Smooth muscle cell (in vitro differentiated cells): ENCODE data around the gene USP46. TPM values are rescaled to one million over a fixed set of nuclear protein-coding genes. Genes with fewer than 3 reads are reported as not detected.

Source experiments
- DNase-seq: peaks from one replicate; lab custom pipeline; 2025; ENCODE audit not compliant: unreplicated experiment; lab: John Stamatoyannopoulos, UW
- H2AFZ ChIP-seq: fragments of 200-600 bp; sonication (generic); 2 replicates; pipeline ENCODE4 v1.6.0; 2016; ENCODE audit warnings: antibody characterized with exemption, low read depth, mild to moderate bottlenecking
- H3F3A ChIP-seq: fragments of 200-600 bp; sonication (generic); 2 replicates; pipeline ENCODE4 v1.6.0; 2017; ENCODE audit warnings: antibody characterized with exemption, low read depth
- H3K27ac ChIP-seq: fragments of 200-600 bp; sonication (generic); 2 replicates; pipeline ENCODE4 v1.5.1; 2016; ENCODE audit warnings: low read depth, mild to moderate bottlenecking
- H3K27me3 ChIP-seq: fragments of 200-600 bp; sonication (generic); 2 replicates; pipeline ENCODE4 v1.6.1; 2016; ENCODE audit warnings: low read depth, mild to moderate bottlenecking
- H3K36me3 ChIP-seq: fragments of 200-600 bp; sonication (generic); 2 replicates; pipeline ENCODE4 v1.5.1; 2016; ENCODE audit warnings: low read depth
- H3K4me1 ChIP-seq: fragments of 200-600 bp; sonication (generic); 2 replicates; pipeline ENCODE4 v1.5.1; 2016; ENCODE audit warnings: low read depth
- H3K4me2 ChIP-seq: fragments of 200-600 bp; sonication (generic); 2 replicates; pipeline ENCODE4 v1.6.0; 2016; ENCODE audit warnings: mild to moderate bottlenecking
- H3K4me3 ChIP-seq: fragments of 200-600 bp; sonication (generic); 2 replicates; pipeline ENCODE4 v1.5.1; 2016; ENCODE audit warnings: mild to moderate bottlenecking
- H3K79me2 ChIP-seq: fragments of 200-600 bp; sonication (generic); 2 replicates; pipeline ENCODE4 v1.6.0; 2016; ENCODE audit warnings: low read depth, mild to moderate bottlenecking
- H3K9ac ChIP-seq: fragments of 200-600 bp; sonication (generic); 2 replicates; pipeline ENCODE4 v1.6.0; 2016; ENCODE audit warnings: low read depth
- H3K9me3 ChIP-seq: fragments of 200-600 bp; sonication (generic); replicated peaks from 2 replicates; pipeline ENCODE4 v1.5.1; 2016; ENCODE audit warnings: low read depth
- H4K20me1 ChIP-seq: fragments of 200-600 bp; sonication (generic); 2 replicates; pipeline ENCODE4 v1.6.0; 2016; ENCODE audit warnings: low read depth
- CTCF ChIP-seq: fragments of 200-600 bp; sonication (generic); IDR thresholded peaks from 2 replicates; pipeline ENCODE4 v1.5.1; 2017; ENCODE audit warnings: borderline replicate concordance, mild to moderate bottlenecking, antibody characterized with exemption; ENCODE audit not compliant: insufficient read depth, poor library complexity, severe bottlenecking
- WGBS: methylation state at CpG from one replicate; pipeline ENCODE4 v1.1.7; 2016; ENCODE audit warnings: low lambda C conversion rate; 5-methylcytosine and 5-hydroxymethylcytosine counted together
- polyA plus RNA-seq: library from polyadenylated mRNA; unstranded; fragments of >200 nt; fragmentation: Nextera tagmentation; extraction: Ambion mirVana; gene quantifications from 2 replicates; pipeline ENCODE4 v1.2.1, GENCODE V29; 2016
- total RNA-seq: library from RNA; depleted of rRNA; stranded (reverse); fragments of >200 nt; gene quantifications from 2 replicates; pipeline ENCODE4 v1.2.3, GENCODE V29; 2014

USP46 gene
- total and polyA plus RNA-seq, 2 experiments from 2014 or later: 17.2 to 30.4 TPM

DNA sequence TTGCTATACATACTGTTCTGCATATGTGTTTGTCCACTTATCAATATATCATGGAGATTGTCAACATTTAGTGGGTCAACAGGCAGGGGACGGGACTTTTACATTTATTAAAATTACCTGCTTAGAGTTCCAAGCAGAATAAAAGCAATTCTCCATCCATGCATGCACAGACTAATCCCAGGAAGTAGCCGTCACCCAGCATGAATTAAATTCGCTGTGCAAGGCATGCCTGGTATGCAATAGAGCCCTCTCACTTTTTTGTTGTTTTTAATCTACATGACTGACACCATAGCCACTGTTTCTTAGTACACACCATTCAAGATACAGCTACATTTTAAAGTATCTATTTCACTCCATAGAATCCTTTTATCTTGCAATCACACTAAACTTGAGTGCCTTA is 108.9 kb downstream of the USP46 start:
- Histone ChIP-seq H3K4me3 (no peak overlapping the region), H2AFZ (no peak overlapping the region), H3F3A (no peaks in the 10 kb centered on the region), H3K9ac (no peak overlapping the region), H3K79me2 (no peaks in the 10 kb centered on the region), H3K27me3 (no peaks in the 10 kb centered on the region), H3K4me2 (no peak overlapping the region), H3K36me3 (no peaks in the 10 kb centered on the region), H4K20me1 (no peaks in the 10 kb centered on the region), H3K9me3 (no peaks in the 10 kb centered on the region), H3K4me1 (peaks cover 8% of the 10 kb centered on the region), H3K27ac (no peak overlapping the region)
- no peak for TF ChIP-seq CTCF
- DNase-seq: no peak
- WGBS: 57% methylated on average over 3 of the region's 3 CpGs

- no peaks in the 10 kb centered on the region for H4K20me1 ChIP-seq
- no peak overlapping the region for H3K4me2 ChIP-seq
- no peak overlapping the region for H2AFZ ChIP-seq
- no peaks in the 10 kb centered on the region for H3K27me3 ChIP-seq
- no peaks in the 10 kb centered on the region for H3F3A ChIP-seq
- H3K9me3 ChIP-seq: no peaks in the 10 kb centered on the region
- TF ChIP-seq CTCF: no peak
- H3K4me1 ChIP-seq: no peaks in the 10 kb centered on the region
- no peak overlapping the region for H3K27ac ChIP-seq
- no peaks in the 10 kb centered on the region for H3K36me3 ChIP-seq
- no peaks in the 10 kb centered on the region for H3K79me2 ChIP-seq
- H3K9ac ChIP-seq: no peak overlapping the region
- no peak for DNase-seq
- WGBS: 79% methylated on average over 8 of the region's 8 CpGs
- H3K4me3 ChIP-seq: no peak overlapping the region
Observed at GRCh38 chr4:52548818-52549570, 110.1 kb downstream of the USP46 start.

DNA sequence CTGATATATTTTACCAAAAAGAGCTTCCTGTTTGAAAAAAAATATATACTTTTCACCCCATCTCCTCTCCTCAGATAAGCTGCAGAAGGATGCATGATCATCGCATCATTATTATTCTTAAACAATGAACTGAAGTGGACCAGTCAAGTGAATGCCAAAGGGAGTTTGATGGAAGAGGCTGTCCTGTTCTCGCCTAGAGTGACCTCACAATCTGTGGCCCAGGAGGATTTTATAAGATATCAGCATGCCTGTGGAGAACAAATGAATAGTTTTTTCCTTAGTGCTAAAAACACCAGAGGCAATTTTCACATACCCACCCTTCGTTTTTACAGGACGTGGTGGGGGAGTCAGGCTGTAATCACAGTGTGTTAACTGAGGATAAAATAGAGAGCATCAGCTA is 112.7 kb downstream of the USP46 start:
- Histone ChIP-seq H3K4me1 (no peaks in the 10 kb centered on the region), H3K4me3 (no peak overlapping the region), H3F3A (no peaks in the 10 kb centered on the region), H3K9ac (no peak overlapping the region), H3K9me3 (no peaks in the 10 kb centered on the region), H3K79me2 (no peaks in the 10 kb centered on the region), H3K36me3 (no peaks in the 10 kb centered on the region), H3K27ac (no peak overlapping the region), H3K27me3 (no peaks in the 10 kb centered on the region), H2AFZ (no peak overlapping the region), H4K20me1 (no peaks in the 10 kb centered on the region), H3K4me2 (no peak overlapping the region)
- WGBS: 55% methylated on average over 4 of the region's 4 CpGs
- no peak for TF ChIP-seq CTCF
- DNase-seq: no peak
